ENCODE measurements around the gene HACL1. TPM values are rescaled to one million over a fixed set of nuclear protein-coding genes. Genes with fewer than 3 reads are reported as not detected.
A peak's percentile ranks its signal among the peaks of the same experiment; 100 is the strongest.

The HACL1 gene
- total RNA-seq, 2 donors from 2014 or later: 13.1 to 19.1 TPM

DNA sequence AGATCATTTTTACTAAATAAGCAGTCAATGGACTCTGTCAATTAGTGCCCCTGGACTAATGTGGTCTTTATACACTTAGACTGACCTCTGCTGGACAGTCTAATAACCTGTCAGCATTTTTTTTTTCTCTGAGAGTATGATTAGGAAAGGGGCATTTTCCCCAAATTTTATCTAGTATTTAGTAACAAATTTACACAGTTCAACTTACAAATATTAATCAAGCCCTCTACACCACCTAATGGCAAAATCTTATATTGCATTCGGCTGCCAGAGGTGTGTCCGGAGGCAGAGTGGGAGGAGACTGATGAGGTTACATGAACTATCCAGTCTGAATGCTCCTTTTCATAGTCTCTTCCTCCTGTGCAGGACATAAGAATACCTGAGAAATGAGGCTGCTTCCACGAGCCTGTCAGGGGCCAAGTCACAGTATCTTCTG is 43.8 kb downstream of the HACL1 start:
- Histone ChIP-seq H3K4me1 (peaks cover 3% of the 10 kb centered on the region), H3K27ac (no peak overlapping the region), H3K36me3 (no peaks in the 10 kb centered on the region), H3K27me3 (no peaks in the 10 kb centered on the region), H3K4me3 (no peak overlapping the region), H3K9ac (ENCODE audit: low read depth in 2 of 2, low read length in 2 of 2) (no peak overlapping the region), H3K9me3 (no peaks in the 10 kb centered on the region)
- intact Hi-C loops (cut with DNase I): loop anchor here (10.0 kb wide), 1 partner anchor 123 kb away; no protein-coding TSS in a partner anchor
- DNase-seq: peak; percentile 72
- TF ChIP-seq, protein P1, sequence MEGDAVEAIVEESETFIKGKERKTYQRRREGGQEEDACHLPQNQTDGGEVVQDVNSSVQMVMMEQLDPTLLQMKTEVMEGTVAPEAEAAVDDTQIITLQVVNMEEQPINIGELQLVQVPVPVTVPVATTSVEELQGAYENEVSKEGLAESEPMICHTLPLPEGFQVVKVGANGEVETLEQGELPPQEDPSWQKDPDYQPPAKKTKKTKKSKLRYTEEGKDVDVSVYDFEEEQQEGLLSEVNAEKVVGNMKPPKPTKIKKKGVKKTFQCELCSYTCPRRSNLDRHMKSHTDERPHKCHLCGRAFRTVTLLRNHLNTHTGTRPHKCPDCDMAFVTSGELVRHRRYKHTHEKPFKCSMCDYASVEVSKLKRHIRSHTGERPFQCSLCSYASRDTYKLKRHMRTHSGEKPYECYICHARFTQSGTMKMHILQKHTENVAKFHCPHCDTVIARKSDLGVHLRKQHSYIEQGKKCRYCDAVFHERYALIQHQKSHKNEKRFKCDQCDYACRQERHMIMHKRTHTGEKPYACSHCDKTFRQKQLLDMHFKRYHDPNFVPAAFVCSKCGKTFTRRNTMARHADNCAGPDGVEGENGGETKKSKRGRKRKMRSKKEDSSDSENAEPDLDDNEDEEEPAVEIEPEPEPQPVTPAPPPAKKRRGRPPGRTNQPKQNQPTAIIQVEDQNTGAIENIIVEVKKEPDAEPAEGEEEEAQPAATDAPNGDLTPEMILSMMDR (IDR thresholded peaks at IDR 0.05): peak; percentile 76

DNA sequence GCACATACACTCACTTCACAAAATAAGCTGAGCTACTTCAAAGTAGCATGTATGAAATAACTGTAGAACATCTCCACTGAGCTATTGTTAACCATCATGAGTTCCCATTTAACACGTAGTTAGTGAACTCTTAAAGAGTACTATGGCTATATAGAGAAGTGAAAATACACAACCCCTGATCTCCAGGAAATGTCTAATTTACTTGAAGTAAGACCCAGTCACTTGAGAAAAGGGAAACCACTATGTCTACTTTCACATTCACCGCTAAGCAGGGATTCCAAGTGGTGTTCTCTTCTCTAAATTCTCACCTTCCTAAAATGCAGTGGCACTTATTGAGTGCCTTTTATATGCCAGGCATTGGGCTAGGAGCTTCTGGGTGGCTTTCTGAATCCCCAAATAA is 44.9 kb downstream of the HACL1 start:
- TF ChIP-seq, protein P1 (IDR thresholded peaks at IDR 0.05): no peak

GRCh38 chr3:15553749-15554148 is 47.6 kb downstream of the HACL1 start:
- Histone ChIP-seq H3K9ac (ENCODE audit: low read depth in 2 of 2, low read length in 2 of 2) (no peak overlapping the region), H3K36me3 (no peaks in the 10 kb centered on the region), H3K9me3 (no peaks in the 10 kb centered on the region), H3K27me3 (no peaks in the 10 kb centered on the region), H3K4me3 (no peak overlapping the region), H3K27ac (no peak overlapping the region), H3K4me1 (peaks cover 3% of the 10 kb centered on the region)
- TF ChIP-seq, protein P1 (IDR thresholded peaks at IDR 0.05): no peak
- no peak for DNase-seq
- intact Hi-C loops (cut with DNase I): loop anchor here (10.0 kb wide), 1 partner anchor 119 kb away; no protein-coding TSS in a partner anchor

More for the DNA sequence above, 44.9 kb downstream of the HACL1 start:
- Histone ChIP-seq H3K27me3 (no peaks in the 10 kb centered on the region), H3K36me3 (no peaks in the 10 kb centered on the region), H3K4me3 (no peak overlapping the region), H3K27ac (no peak overlapping the region), H3K4me1 (peaks cover 3% of the 10 kb centered on the region), H3K9ac (ENCODE audit: low read depth in 2 of 2, low read length in 2 of 2) (no peak overlapping the region), H3K9me3 (no peaks in the 10 kb centered on the region)
- DNase-seq: no peak
- intact Hi-C loops (cut with DNase I): loop anchor here (10.0 kb wide), 1 partner anchor 122 kb away; no protein-coding TSS in a partner anchor

GRCh38 chr3:15551902-15552301 is 49.5 kb downstream of the HACL1 start:
- no peak overlapping the region for H3K4me3 ChIP-seq
- TF ChIP-seq, protein P1 (IDR thresholded peaks at IDR 0.05): no peak
- no peak overlapping the region for H3K9ac ChIP-seq (ENCODE audit: low read depth in 2 of 2, low read length in 2 of 2)
- H3K27ac ChIP-seq: no peak overlapping the region
- H3K36me3 ChIP-seq: no peaks in the 10 kb centered on the region
- no peaks in the 10 kb centered on the region for H3K9me3 ChIP-seq
- no peak for DNase-seq
- no peaks in the 10 kb centered on the region for H3K4me1 ChIP-seq
- intact Hi-C loops (cut with DNase I): loop anchor here (10.0 kb wide), 1 partner anchor 117 kb away; no protein-coding TSS in a partner anchor
- no peaks in the 10 kb centered on the region for H3K27me3 ChIP-seq

GRCh38 chr3:15549846-15550245 is 51.5 kb downstream of the HACL1 start:
- H3K4me3 ChIP-seq: no peak overlapping the region
- TF ChIP-seq, protein P1 (IDR thresholded peaks at IDR 0.05): no peak
- no peak overlapping the region for H3K27ac ChIP-seq
- no peaks in the 10 kb centered on the region for H3K4me1 ChIP-seq
- intact Hi-C loops (cut with DNase I): loop anchor here (10.0 kb wide), 1 partner anchor 115 kb away; no protein-coding TSS in a partner anchor
- no peaks in the 10 kb centered on the region for H3K9me3 ChIP-seq
- H3K36me3 ChIP-seq: no peaks in the 10 kb centered on the region
- no peak overlapping the region for H3K9ac ChIP-seq (ENCODE audit: low read depth in 2 of 2, low read length in 2 of 2)
- no peak for DNase-seq
- no peaks in the 10 kb centered on the region for H3K27me3 ChIP-seq
